Left lung (tissue), 10 donors: Measurements from ENCODE around the gene PTPRCAP. TPM values are rescaled to one million over a fixed set of nuclear protein-coding genes. Genes with fewer than 3 reads are reported as not detected.
"Not testable (repeated sequence)": the region's sequence is repeated elsewhere in the genome, so short reads cannot be mapped to it uniquely, and the experiment has no call there.

Source experiments
- ATAC-seq: fragments of 200-7000 bp; cut with Tn5 transposase; one replicate; pipeline ENCODE4 v1.9.1; 2020; ENCODE audit warnings: moderate library complexity
- DNase-seq, 4 donors: peaks; one replicate each; pipeline ENCODE4 v3.0.0-alpha.2; 2013 to 2020
- H3K27ac ChIP-seq, 2 donors: fragments of 200-600 bp; sonication (generic) in 1 of 2; one replicate each; pipeline versions ENCODE4 v1.5.0 to v1.8.0; 2020 to 2021
- H3K27me3 ChIP-seq, 2 donors: fragments of 200-600 bp; sonication (generic) in 1 of 2; one replicate each; pipeline versions ENCODE4 v1.5.0 to v1.8.0; 2020 to 2021
- H3K36me3 ChIP-seq, 2 donors: fragments of 200-600 bp; sonication (generic) in 1 of 2; one replicate each; pipeline versions ENCODE4 v1.5.0 to v1.8.0; 2020 to 2021
- H3K4me1 ChIP-seq, 2 donors: fragments of 200-600 bp; one replicate each; pipeline ENCODE4 v1.8.0; 2021
- H3K4me3 ChIP-seq, 2 donors: fragments of 200-600 bp; sonication (generic) in 1 of 2; one replicate each; pipeline versions ENCODE4 v1.5.0 to v1.8.0; 2020 to 2021; ENCODE audit warnings: mild to moderate bottlenecking in 1 of 2
- H3K9me3 ChIP-seq, 2 donors: fragments of 200-600 bp; sonication (generic) in 1 of 2; one replicate each; pipeline versions ENCODE4 v1.5.0 to v1.8.0; 2020 to 2021
- CTCF ChIP-seq, 2 donors: fragments of 200-600 bp; sonication (generic) in 1 of 2; IDR thresholded peaks; one replicate each; pipeline versions ENCODE4 v1.5.0 to v1.8.0; 2021; ENCODE audit warnings: antibody characterized with exemption in 2 of 2
- intact Hi-C, 2 donors: fragments of 100-400 bp; cut with DNase I; formaldehyde crosslinking; loops; one replicate each; pipeline versions ENCODE4 v1.11.2 to v1.14.2; 2022
- polyA plus RNA-seq, 6 donors: library from polyadenylated mRNA; unstranded; fragments of 120-200 nt; gene quantifications; one replicate each; pipeline ENCODE4 v1.2.1, GENCODE V29; 2013; ENCODE audit not compliant: insufficient read length in 6 of 6
- total RNA-seq, 2 donors: library from RNA; stranded (reverse); fragmentation: NEBNext Ultra II Directional; extraction: Animal tissue kit (Norgen Biotek cat#: 25700); gene quantifications; one replicate each; pipeline ENCODE4 v1.2.1, GENCODE V29; 2021
- donor health status: DM: no; HTN: yes; CAD: no.
- donor health status: DM: no; HTN: no; CAD: no.

Gene PTPRCAP
- total and polyA plus RNA-seq, 8 donors = 1.6 to 12.5 (median 2.7) TPM

GRCh38 chr11:67428052-67429001 is 9.2 kb downstream of the PTPRCAP start, which contains the start of gene RPS6KB2:
RPS6KB2 (plus strand) TSS chr11:67428494; CDS start chr11:67428546, 52 bp downstream.
- no peaks in the 10 kb centered on the region for H3K9me3 ChIP-seq
- H3K36me3 ChIP-seq = peaks cover 0 to 39% of the 10 kb centered on the region in 2 donors
- peak; percentile 96 for ATAC-seq
- peak; percentile 98 to 99 (median 98) for DNase-seq
- no peaks in the 10 kb centered on the region for H3K27me3 ChIP-seq
- no peak for TF ChIP-seq CTCF (IDR thresholded peaks at IDR 0.05)
- peak within 1 kb of the TSS; percentile 71 to 90 for H3K4me3 ChIP-seq
- peak within 1 kb of the TSS; percentile 80 to 82 for H3K27ac ChIP-seq
- H3K4me1 ChIP-seq = peaks cover 12 to 19% of the 10 kb centered on the region in 2 donors
- intact Hi-C loops = no loop called here

GRCh38 chr11:67427364-67427859 is 10.1 kb downstream of the PTPRCAP start:
- peak; percentile 3 for ATAC-seq
- peak overlapping the region; percentile 80 to 82 for H3K27ac ChIP-seq
- H3K9me3 ChIP-seq, intact Hi-C loops, H3K27me3 ChIP-seq, DNase-seq: not testable (repeated sequence)
- H3K4me1 ChIP-seq = peaks cover 12 to 19% of the 10 kb centered on the region in 2 donors
- peak overlapping the region; percentile 71 to 90 for H3K4me3 ChIP-seq
- peaks cover 0 to 30% of the 10 kb centered on the region in 2 donors for H3K36me3 ChIP-seq

DNA sequence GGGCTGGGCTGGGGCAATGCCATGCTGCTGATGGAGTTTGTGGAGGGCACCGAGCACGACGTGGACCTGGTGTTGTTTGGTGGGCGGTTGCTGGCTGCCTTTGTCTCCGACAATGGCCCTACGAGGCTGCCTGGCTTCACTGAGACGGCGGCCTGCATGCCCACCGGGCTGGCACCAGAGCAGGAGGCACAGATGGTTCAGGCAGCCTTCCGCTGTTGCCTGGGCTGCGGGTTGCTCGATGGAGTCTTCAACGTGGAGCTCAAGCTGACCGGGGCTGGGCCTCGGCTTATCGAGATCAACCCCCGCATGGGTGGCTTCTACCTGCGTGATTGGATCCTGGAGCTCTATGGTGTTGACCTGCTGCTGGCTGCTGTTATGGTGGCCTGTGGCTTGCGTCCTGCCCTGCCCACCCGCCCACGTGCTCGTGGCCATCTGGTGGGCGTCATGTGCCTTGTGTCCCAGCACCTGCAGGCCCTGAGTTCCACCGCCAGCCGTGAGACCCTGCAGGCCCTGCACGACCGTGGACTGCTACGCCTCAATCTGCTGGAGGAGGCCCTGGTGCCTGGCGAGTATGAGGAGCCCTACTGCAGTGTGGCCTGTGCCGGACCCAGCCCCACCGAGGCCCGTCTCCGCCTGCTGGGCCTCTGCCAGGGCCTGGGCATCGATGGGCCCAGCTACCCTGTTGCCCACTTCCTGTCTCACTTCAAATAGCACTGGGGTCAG is 13.4 kb downstream of the PTPRCAP start:
- intact Hi-C loops = no loop called here
- Histone ChIP-seq H3K27me3 (no peaks in the 10 kb centered on the region), H3K9me3 (no peaks in the 10 kb centered on the region), H3K27ac (no peak overlapping the region), H3K4me1 (peaks cover 11 to 32% of the 10 kb centered on the region in 2 donors), H3K4me3 (no peak overlapping the region), H3K36me3 (no peaks in the 10 kb centered on the region)
- DNase-seq (no peak), ATAC-seq (no peak)
- no peak for TF ChIP-seq CTCF (IDR thresholded peaks at IDR 0.05)

GRCh38 chr11:67423466-67423865 is 14.0 kb downstream of the PTPRCAP start:
- Histone ChIP-seq H3K4me3 (no peak overlapping the region), H3K27me3 (peaks cover 0 to 5% of the 10 kb centered on the region in 2 donors), H3K36me3 (no peaks in the 10 kb centered on the region), H3K27ac (no peak overlapping the region), H3K4me1 (peaks cover 9 to 35% of the 10 kb centered on the region in 2 donors), H3K9me3 (no peaks in the 10 kb centered on the region)
- intact Hi-C loops = no loop called here
- no peak for TF ChIP-seq CTCF (IDR thresholded peaks at IDR 0.05)
- ATAC-seq (no peak), DNase-seq (no peak)

- Histone ChIP-seq H3K9me3 (no peaks in the 10 kb centered on the region), H3K27me3 (peaks cover 0 to 10% of the 10 kb centered on the region in 2 donors), H3K4me1 (peaks cover 9 to 38% of the 10 kb centered on the region in 2 donors), H3K27ac (no peak overlapping the region), H3K36me3 (no peaks in the 10 kb centered on the region), H3K4me3 (no peak overlapping the region)
- no peak for TF ChIP-seq CTCF (IDR thresholded peaks at IDR 0.05)
- intact Hi-C loops = no loop called here
- DNase-seq (no peak), ATAC-seq (no peak)
Observed at GRCh38 chr11:67422891-67423290, 14.6 kb downstream of the PTPRCAP start.
